Central memory CD4-positive, alpha-beta T cell (primary cell): ENCODE results near the gene DMBX1.
A peak's percentile ranks its signal among the peaks of the same experiment; 100 is the strongest.

ENCODE experiments used
- DNase-seq: peaks from one replicate; pipeline ENCODE4 v3.0.0; 2022

Gene DMBX1

DNA sequence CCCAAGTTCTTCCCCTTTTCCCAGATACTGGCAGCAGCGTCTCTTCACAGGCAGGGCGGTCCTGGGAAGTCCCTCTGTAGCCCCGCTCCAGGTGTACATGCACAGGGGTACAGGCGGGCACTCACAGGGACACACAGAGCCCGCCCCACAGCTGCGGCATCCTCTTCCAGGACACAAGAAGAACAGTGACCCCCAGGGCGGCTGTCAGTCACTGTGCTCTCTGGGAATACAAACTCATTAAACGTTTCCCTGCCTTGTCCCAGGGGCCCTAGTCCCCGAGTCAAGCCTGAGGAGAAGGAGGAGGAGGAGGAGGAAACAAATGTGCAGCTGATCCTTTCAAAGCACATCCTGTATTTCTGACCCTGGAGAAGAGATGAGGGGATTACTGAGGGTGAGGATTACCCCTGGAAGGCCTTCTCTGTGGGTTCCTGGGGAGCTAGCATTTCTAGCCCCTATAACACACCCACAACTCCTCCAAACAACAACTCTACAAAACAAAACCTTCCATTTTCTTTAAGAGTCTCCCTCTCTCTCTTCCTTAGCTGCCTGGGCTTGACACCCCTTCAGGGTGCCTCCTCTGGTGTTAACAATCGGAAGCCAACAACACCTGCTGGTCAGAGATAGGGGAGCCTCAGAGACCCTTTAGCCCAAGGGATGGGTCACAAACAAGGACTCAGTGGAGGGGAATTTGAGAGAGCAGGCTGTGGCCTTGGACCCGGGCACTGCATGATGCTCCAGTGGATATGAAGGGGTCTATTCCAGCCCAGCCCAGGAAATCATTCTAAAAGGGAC, 28.4 kb upstream of the DMBX1 start:
- DNase-seq = no peak

GRCh38 chr1:46461809-46462448, 27.7 kb upstream of the DMBX1 start:
- no peak for DNase-seq

DNA sequence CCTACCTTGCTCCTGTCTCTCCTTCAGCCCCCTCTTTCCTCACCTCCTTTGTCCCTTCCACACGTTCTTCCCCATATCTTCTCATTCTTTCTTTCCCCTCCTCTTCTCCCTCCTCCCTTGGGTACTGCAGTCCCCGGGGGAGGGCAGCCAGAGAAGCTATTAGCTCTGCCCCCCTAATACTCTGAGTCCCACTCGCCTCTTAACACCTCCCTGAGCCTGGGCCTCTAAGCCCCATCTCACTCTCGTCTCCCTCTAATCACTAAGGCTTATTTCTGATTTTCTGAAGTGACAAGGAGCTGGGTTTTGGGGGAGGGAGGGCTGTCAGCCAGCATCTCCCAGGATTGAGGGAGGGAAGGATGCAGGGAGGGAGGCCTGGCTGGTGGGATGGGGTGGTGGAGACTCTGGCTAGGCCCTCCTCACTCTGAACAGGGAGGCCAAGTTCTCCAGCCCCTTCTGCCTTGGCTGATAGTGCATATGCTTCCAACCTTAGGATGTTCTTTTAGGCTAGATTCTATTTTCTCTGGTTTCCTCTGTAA, 25.6 kb upstream of the DMBX1 start:
- DNase-seq = no peak

DNA sequence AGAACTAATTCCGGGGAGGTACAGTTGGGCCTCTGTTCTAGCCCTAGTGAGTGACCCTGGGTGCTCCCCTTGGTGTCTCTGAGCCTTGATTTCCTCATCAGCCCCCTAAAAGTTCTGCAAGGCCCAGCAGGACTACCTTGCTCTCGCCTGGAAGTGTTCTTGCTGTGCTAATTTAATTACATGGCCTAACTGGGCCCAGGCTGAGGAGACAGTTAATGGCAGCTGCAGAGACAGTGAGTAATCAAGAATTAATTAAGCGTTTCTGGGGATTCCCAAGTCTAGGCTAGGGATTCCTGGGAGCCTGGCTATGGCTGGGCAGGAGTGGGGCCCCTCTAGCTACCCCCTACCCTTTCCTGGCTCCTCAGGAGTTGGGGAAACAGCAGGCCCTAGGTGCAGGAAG, 24.7 kb upstream of the DMBX1 start:
- DNase-seq = no peak

- DNase-seq = no peak
Measured at GRCh38 chr1:46465981-46466476, 23.6 kb upstream of the DMBX1 start.

- DNase-seq = no peak
Measured at GRCh38 chr1:46466477-46467182, 23.0 kb upstream of the DMBX1 start.

DNA sequence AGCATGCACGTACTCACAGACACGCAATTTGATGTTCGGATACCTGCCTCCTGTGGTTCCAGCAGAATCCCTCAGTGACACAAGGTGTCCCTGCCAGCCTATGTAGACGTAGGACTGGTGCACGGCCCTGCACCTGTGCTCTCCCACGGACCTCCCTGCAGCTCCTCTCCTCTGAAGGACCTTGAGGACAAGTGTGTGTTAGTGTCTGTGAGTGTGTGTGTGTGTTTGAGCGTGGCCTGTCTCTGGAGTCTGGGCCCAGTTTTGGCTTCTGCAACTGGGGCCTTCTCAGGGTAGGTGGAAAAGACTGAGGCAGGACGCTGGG, 22.5 kb upstream of the DMBX1 start:
- no peak for DNase-seq

DNA sequence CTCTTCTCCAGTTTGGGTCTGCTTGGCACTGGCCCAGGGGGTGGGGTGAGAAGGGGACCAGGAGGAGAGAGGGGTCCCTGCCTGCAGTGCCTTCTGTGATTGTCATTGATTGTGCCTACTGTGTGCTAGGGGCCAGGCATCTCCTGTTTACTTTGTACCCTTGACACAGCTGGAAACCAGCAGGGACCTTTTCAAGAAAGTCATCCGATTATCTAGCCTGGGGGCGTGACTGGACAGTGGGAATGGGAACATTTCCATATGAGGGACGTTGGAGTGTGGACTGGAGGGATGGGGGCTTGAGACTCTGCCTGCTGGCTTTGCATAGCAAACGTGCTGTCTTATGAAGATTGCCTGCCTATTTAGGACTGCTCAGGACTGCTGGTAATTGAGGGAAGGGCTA, 19.8 kb upstream of the DMBX1 start:
- DNase-seq = no peak

GRCh38 chr1:46471848-46472492, 17.7 kb upstream of the DMBX1 start:
- DNase-seq = no peak

DNA sequence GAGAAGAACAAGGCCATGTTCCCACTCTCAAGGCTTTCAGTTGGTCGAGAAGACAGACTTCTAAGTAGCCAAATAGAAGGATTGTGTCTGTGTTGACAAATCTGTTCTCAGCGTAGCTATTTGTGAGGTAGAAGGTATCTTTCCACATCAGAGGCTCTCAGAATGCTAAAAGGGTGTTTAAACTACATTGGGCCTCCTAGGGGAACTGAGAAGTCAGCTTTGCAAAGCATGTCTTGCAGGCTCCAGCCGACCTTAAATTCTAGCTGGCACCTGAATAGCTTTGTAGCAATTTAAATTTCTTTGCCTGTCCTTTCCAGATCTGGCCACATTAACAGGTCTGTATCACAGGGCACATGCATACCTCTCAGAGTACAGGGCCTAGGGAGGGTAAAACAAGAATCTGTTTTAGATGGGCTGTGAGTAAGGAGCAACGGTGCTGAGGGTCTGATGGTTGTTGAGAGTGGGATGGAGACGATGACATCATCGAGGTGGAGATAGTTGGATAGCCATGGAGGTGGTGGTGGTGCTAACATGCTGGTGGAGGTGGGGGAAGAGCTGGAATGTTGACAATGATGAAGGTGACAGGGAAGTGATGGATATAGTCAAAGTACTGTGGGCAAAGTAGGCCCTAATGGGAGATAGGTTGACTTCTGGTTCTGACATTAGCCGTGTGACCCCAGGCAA, 17.0 kb upstream of the DMBX1 start:
- no peak for DNase-seq

- DNase-seq = no peak
Measured at GRCh38 chr1:46473991-46474390, 15.6 kb upstream of the DMBX1 start.

GRCh38 chr1:46474570-46474969, 15.1 kb upstream of the DMBX1 start:
- DNase-seq = no peak

DNA sequence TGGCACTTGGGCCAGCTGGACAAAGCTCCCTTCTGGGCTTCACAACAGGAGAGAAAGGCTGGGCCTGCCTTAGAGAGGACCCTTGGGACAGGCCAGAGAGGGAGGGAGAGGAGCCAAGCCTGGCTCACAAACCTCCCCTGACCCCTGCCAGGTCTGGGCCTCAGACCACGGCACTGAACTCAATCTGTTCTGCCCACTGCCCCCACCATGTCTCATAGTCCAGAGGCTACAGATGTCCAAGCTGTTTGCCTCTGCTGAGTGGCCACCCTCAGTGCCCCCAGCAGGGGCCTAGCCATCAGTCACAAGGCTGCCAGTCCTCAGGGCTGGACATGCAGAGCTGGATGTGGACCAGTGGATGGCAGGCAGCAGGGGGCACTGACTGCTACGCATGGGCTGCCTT, 13.0 kb upstream of the DMBX1 start:
- no peak for DNase-seq

- peak; percentile 60 for DNase-seq
Measured at GRCh38 chr1:46477153-46477929, 12.3 kb upstream of the DMBX1 start.

- DNase-seq = no peak
Measured at GRCh38 chr1:46478721-46479485, 10.7 kb upstream of the DMBX1 start.

DNA sequence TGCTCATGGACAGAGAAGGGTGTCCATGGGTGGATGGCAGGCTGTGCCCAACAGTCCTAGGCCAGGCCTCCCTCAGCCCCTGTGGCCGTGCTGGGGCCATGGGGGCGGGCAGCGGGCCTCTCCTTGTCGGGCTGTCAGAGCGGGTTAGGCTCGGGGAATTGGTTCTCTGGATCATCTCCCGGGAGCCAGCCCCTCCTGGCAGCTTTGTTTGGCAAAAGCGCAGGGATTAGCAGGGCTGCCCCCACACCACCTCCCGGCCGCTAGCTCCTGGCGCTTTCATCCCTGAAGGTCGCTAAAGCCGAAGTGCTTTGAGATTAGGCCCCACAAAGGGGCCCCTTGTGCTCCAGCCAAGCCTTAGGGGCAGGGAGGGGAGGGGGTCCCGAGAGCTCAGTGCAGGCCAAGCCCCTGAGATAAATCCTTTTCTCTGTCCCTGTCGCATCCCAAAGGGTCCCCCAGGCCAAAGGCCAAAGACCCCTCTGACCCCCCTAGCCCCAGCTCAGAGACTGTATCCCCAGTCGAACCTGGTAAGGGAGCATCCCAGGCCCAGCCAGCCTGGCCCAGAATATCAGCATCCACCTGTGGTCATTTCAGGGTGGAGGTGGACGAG, 9.8 kb upstream of the DMBX1 start:
- DNase-seq = no peak

- DNase-seq = no peak
Measured at GRCh38 chr1:46480959-46481646, 8.5 kb upstream of the DMBX1 start.

DNA sequence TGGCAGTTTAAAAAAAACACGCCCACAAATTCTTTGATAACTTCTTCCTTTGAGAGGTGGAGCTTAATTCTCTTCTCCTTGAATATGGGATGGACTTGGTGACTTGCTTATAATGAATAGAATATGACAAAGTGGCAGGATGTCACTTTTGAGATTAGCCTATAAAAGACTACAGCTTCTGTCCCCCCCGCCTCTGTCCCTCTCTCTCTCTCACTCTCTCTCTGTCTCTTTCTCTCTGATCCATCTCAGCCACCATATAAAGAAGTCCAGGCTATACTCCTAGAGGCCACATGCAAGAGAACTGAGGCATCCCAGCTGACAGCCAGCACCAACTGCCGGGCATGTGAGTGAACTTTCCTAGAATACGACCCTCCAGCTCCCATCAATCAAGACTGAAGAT, 7.7 kb upstream of the DMBX1 start:
- DNase-seq = no peak

- no peak for DNase-seq
Measured at GRCh38 chr1:46483589-46483988, 6.0 kb upstream of the DMBX1 start.
